ENCODE data around the gene KLK15. TPM values are rescaled to one million over a fixed set of nuclear protein-coding genes. Genes with fewer than 3 reads are reported as not detected.

Gene KLK15
- total and polyA plus RNA-seq, 2 of the 4 experiments (the other 2 are of a cell fraction), result not detected

- WGBS, 2 experiments (ENCODE audit: extremely low coverage in 2 of 2, insufficient read length in 1 of 2), result no CpG with 5 or more reads among the region's 5 CpGs
- H3K27ac ChIP-seq (ENCODE audit: insufficient read depth, low read length), result no peak overlapping the region
- H2BK20ac ChIP-seq (ENCODE audit: low read depth, low read length), result no peak overlapping the region
- H3K4me1 ChIP-seq (ENCODE audit: control insufficient read depth, insufficient read depth, low read length), result no peaks in the 10 kb centered on the region
- no peak overlapping the region for H3K4me2 ChIP-seq (ENCODE audit: low read depth, low read length)
- H2AFZ ChIP-seq (replicated peaks; ENCODE audit: low read length, poor library complexity), result no peak overlapping the region
- no peaks in the 10 kb centered on the region for H3K9me1 ChIP-seq (ENCODE audit: insufficient read depth, low read length)
- no peak overlapping the region for H2BK15ac ChIP-seq (ENCODE audit: low read depth, low read length)
- no peak overlapping the region for H3K4ac ChIP-seq (ENCODE audit: low read depth, low read length)
- no peak overlapping the region for H2AK9ac ChIP-seq (replicated peaks; ENCODE audit: low read depth, low read length, poor library complexity)
- H4K8ac ChIP-seq (ENCODE audit: low read depth in 2 of 2, low read length in 2 of 2), result no peak overlapping the region
- H2AK5ac ChIP-seq (ENCODE audit: low read depth, low read length), result no peak overlapping the region
- no peak overlapping the region for H3K4me3 ChIP-seq (ENCODE audit: insufficient read depth, low read depth, low read length)
- H2BK5ac ChIP-seq (ENCODE audit: low read depth, low read length, poor library complexity, severe bottlenecking), result no peak overlapping the region
- CTCF ChIA-PET, result no interaction called here
- H3K56ac ChIP-seq (ENCODE audit: extremely low read depth, insufficient read depth, low read length), result no peak overlapping the region
- TF ChIP-seq ELK1 (IDR thresholded peaks at IDR 0.05; ENCODE audit: borderline replicate concordance, low read depth, low read length) (no peak), SMC3 (IDR thresholded peaks at IDR 0.05; ENCODE audit: low read depth, low read length) (no peak), RFX5 (IDR thresholded peaks at IDR 0.05; ENCODE audit: low read depth, low read length) (no peak), NFE2L2 (IDR thresholded peaks at IDR 0.05; ENCODE audit: low read depth, low read length) (no peak), MAFK (IDR thresholded peaks at IDR 0.05; ENCODE audit: low read depth, low read length) (no peak), MAZ (IDR thresholded peaks at IDR 0.05; ENCODE audit: borderline replicate concordance, low read depth, low read length) (no peak), RCOR1 (IDR thresholded peaks at IDR 0.05; ENCODE audit: insufficient replicate concordance, low read length) (no peak), BHLHE40 (IDR thresholded peaks at IDR 0.05; ENCODE audit: low read depth, low read length) (no peak), FOS (IDR thresholded peaks at IDR 0.05; ENCODE audit: low read depth, low read length) (no peak), POLR2A (IDR thresholded peaks at IDR 0.05; ENCODE audit: low read depth, low read length) (no peak), MXI1 (IDR thresholded peaks at IDR 0.05; ENCODE audit: borderline replicate concordance, low read depth, low read length) (no peak), RAD21 (IDR thresholded peaks at IDR 0.05; ENCODE audit: low read length) (no peak), CHD1 (IDR thresholded peaks at IDR 0.05; ENCODE audit: low read depth, low read length) (no peak), CEBPB (IDR thresholded peaks at IDR 0.05; ENCODE audit: low read depth, low read length) (no peak)
- TF ChIP-seq, protein P1, sequence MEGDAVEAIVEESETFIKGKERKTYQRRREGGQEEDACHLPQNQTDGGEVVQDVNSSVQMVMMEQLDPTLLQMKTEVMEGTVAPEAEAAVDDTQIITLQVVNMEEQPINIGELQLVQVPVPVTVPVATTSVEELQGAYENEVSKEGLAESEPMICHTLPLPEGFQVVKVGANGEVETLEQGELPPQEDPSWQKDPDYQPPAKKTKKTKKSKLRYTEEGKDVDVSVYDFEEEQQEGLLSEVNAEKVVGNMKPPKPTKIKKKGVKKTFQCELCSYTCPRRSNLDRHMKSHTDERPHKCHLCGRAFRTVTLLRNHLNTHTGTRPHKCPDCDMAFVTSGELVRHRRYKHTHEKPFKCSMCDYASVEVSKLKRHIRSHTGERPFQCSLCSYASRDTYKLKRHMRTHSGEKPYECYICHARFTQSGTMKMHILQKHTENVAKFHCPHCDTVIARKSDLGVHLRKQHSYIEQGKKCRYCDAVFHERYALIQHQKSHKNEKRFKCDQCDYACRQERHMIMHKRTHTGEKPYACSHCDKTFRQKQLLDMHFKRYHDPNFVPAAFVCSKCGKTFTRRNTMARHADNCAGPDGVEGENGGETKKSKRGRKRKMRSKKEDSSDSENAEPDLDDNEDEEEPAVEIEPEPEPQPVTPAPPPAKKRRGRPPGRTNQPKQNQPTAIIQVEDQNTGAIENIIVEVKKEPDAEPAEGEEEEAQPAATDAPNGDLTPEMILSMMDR (conservative IDR thresholded peaks at IDR 0.05; ENCODE audit: low read depth, low read length), result no peak
- TF ChIP-seq, protein P2, sequence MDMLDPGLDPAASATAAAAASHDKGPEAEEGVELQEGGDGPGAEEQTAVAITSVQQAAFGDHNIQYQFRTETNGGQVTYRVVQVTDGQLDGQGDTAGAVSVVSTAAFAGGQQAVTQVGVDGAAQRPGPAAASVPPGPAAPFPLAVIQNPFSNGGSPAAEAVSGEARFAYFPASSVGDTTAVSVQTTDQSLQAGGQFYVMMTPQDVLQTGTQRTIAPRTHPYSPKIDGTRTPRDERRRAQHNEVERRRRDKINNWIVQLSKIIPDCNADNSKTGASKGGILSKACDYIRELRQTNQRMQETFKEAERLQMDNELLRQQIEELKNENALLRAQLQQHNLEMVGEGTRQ (IDR thresholded peaks at IDR 0.05; ENCODE audit: low read depth, low read length), result no peak
- in situ Hi-C loops (cut with MboI; ENCODE audit: low sequenced_read_pairs), result no loop called here
- ATAC-seq (ENCODE audit: low read depth) (no peak), DNase-seq (no peak)
- H3K23ac ChIP-seq (ENCODE audit: low read depth, low read length), result no peak overlapping the region
- BruUV-seq (replicated peaks), result no TSS peak
- H4K20me1 ChIP-seq (ENCODE audit: insufficient read depth, low read length), result no peaks in the 10 kb centered on the region
- H3K18ac ChIP-seq (ENCODE audit: low read depth, low read length), result no peak overlapping the region
- no peak overlapping the region for H4K91ac ChIP-seq (ENCODE audit: insufficient read depth, low read depth, low read length)
- H3K14ac ChIP-seq (replicated peaks; ENCODE audit: low read depth, low read length), result no peak overlapping the region
- dilution Hi-C loops (cut with HindIII; ENCODE audit: low sequenced_read_pairs, unreplicated experiment), result no loop called here
- H3K9me3 ChIP-seq (ENCODE audit: control insufficient read depth, insufficient read depth, low read length), result no peaks in the 10 kb centered on the region
- H3K79me1 ChIP-seq (ENCODE audit: low read depth in 1 of 2, low read length in 2 of 2), result no peaks in the 10 kb centered on the region
- POLR2A ChIA-PET (ENCODE audit: unreplicated experiment), result no interaction called here
- no peak overlapping the region for H2BK120ac ChIP-seq (ENCODE audit: low read depth, low read length)
- H3K36me3 ChIP-seq (ENCODE audit: control insufficient read depth, insufficient read depth, low read length), result no peaks in the 10 kb centered on the region
- intact Hi-C loops (cut with micrococcal nuclease), result no loop called here
- H3K9ac ChIP-seq (ENCODE audit: low read depth, low read length), result no peak overlapping the region
- no peak overlapping the region for H4K5ac ChIP-seq (ENCODE audit: low read depth, low read length)
- peaks cover 2% of the 10 kb centered on the region for H3K27me3 ChIP-seq (ENCODE audit: control insufficient read depth, insufficient read depth, low read length)
These were observed 45.5 kb upstream of the KLK15 start for GRCh38 chr19:50878851-50879250.

Measured in IMR-90 (cell line).